ENCODE measurements around the gene ANKRD39. TPM values are rescaled to one million over a fixed set of nuclear protein-coding genes. Genes with fewer than 3 reads are reported as not detected.

Gene ANKRD39
- total RNA-seq, 1 experiment from 2014 or later, result 29.4 TPM

DNA sequence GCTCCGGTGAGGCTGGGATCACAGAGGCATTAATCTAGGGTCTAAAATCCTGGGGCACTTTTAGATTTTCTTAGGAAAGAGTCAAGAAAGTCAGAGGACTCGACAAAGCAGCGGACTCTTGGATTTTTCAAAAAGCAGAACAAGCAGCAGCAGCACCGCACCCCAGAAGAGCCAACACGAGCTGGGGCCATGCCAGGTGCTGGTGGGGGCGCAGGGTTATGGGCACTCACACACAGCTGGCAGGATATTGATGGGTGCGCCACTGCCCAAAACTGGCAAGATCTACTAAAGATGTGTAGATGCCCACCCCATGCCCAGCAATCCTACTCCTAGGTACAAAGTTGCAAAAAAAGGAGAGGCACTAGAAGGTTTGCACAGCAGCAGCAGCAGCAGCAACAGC is 46.0 kb upstream of the ANKRD39 start:
- H2AFZ ChIP-seq (ENCODE audit: low read length), result no peak overlapping the region
- intact Hi-C loops (cut with micrococcal nuclease), result no loop called here
- TF ChIP-seq EZH2 (IDR thresholded peaks at IDR 0.05; ENCODE audit: low read length, unreplicated experiment) (no peak), EZH2phosphoT487 (IDR thresholded peaks at IDR 0.05; ENCODE audit: borderline replicate concordance, low read length) (no peak)
- TF ChIP-seq, protein P1, sequence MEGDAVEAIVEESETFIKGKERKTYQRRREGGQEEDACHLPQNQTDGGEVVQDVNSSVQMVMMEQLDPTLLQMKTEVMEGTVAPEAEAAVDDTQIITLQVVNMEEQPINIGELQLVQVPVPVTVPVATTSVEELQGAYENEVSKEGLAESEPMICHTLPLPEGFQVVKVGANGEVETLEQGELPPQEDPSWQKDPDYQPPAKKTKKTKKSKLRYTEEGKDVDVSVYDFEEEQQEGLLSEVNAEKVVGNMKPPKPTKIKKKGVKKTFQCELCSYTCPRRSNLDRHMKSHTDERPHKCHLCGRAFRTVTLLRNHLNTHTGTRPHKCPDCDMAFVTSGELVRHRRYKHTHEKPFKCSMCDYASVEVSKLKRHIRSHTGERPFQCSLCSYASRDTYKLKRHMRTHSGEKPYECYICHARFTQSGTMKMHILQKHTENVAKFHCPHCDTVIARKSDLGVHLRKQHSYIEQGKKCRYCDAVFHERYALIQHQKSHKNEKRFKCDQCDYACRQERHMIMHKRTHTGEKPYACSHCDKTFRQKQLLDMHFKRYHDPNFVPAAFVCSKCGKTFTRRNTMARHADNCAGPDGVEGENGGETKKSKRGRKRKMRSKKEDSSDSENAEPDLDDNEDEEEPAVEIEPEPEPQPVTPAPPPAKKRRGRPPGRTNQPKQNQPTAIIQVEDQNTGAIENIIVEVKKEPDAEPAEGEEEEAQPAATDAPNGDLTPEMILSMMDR (conservative IDR thresholded peaks at IDR 0.05; ENCODE audit: low read depth, low read length), result no peak
- ATAC-seq, result no peak
- POLR2A ChIA-PET (ENCODE audit: unreplicated experiment), result no interaction called here
- H3K9me2 ChIP-seq (replicated peaks; ENCODE audit: low read length), result no peaks in the 10 kb centered on the region
- no peak overlapping the region for H3K4me3 ChIP-seq (ENCODE audit: low read length)
- H3K4me2 ChIP-seq (ENCODE audit: low read length), result no peak overlapping the region
- no peaks in the 10 kb centered on the region for H3K27me3 ChIP-seq (ENCODE audit: low read length)
- H3F3A ChIP-seq (ENCODE audit: low read length, unreplicated experiment), result no peaks in the 10 kb centered on the region
- H3K9me3 ChIP-seq (ENCODE audit: low read length), result no peaks in the 10 kb centered on the region
- H4K20me1 ChIP-seq (ENCODE audit: low read length), result no peaks in the 10 kb centered on the region
- no peak overlapping the region for H3K9ac ChIP-seq (ENCODE audit: low read length)
- no TSS peak for BruUV-seq (replicated peaks)
- no peak overlapping the region for H3K27ac ChIP-seq (ENCODE audit: low read length)
- H3K79me2 ChIP-seq (ENCODE audit: low read length), result no peaks in the 10 kb centered on the region
- peaks cover 6% of the 10 kb centered on the region for H3K4me1 ChIP-seq (ENCODE audit: insufficient read depth, low read length)
- CTCF ChIA-PET, result no interaction called here
- DNase-seq, result no peak
- H3K36me3 ChIP-seq (ENCODE audit: low read depth, low read length), result no peaks in the 10 kb centered on the region

DNA sequence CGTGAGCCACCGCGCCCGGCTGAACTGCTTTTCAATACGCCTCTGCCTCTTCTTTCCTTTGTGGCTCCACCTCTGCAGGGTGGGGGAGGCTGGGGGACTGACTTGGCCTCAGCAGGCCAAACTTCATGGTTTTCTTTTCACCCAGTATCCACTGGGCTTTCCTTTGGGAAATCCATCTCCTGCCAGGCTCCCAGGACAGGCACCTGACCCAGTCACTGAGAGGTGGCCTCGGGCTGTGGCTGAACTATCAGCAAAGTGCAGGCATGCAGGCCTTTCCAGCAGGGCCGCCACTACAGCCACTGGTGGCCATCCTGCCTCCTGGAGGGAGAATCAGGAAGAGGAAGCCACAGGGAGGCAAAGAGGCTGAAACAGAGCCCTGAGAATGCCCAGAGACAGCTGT is 45.5 kb upstream of the ANKRD39 start:
- H2AFZ ChIP-seq (ENCODE audit: low read length), result no peak overlapping the region
- no peaks in the 10 kb centered on the region for H3F3A ChIP-seq (ENCODE audit: low read length, unreplicated experiment)
- peak; percentile 42 for ATAC-seq
- no peaks in the 10 kb centered on the region for H3K36me3 ChIP-seq (ENCODE audit: low read depth, low read length)
- H3K79me2 ChIP-seq (ENCODE audit: low read length), result no peaks in the 10 kb centered on the region
- no TSS peak for BruUV-seq (replicated peaks)
- no peak overlapping the region for H3K9ac ChIP-seq (ENCODE audit: low read length)
- H3K4me2 ChIP-seq (ENCODE audit: low read length), result no peak overlapping the region
- intact Hi-C loops (cut with micrococcal nuclease), result no loop called here
- no peak overlapping the region for H3K4me3 ChIP-seq (ENCODE audit: low read length)
- no peaks in the 10 kb centered on the region for H3K27me3 ChIP-seq (ENCODE audit: low read length)
- no peaks in the 10 kb centered on the region for H3K9me3 ChIP-seq (ENCODE audit: low read length)
- H3K4me1 ChIP-seq (ENCODE audit: insufficient read depth, low read length), result peaks cover 9% of the 10 kb centered on the region
- H3K27ac ChIP-seq (ENCODE audit: low read length), result no peak overlapping the region
- CTCF ChIA-PET, result no interaction called here
- no peak for DNase-seq
- TF ChIP-seq EZH2phosphoT487 (IDR thresholded peaks at IDR 0.05; ENCODE audit: borderline replicate concordance, low read length) (no peak), EZH2 (IDR thresholded peaks at IDR 0.05; ENCODE audit: low read length, unreplicated experiment) (no peak)
- TF ChIP-seq, protein P1 (conservative IDR thresholded peaks at IDR 0.05; ENCODE audit: low read depth, low read length), result no peak
- no peaks in the 10 kb centered on the region for H4K20me1 ChIP-seq (ENCODE audit: low read length)
- H3K9me2 ChIP-seq (replicated peaks; ENCODE audit: low read length), result no peaks in the 10 kb centered on the region
- POLR2A ChIA-PET (ENCODE audit: unreplicated experiment), result no interaction called here

DNA sequence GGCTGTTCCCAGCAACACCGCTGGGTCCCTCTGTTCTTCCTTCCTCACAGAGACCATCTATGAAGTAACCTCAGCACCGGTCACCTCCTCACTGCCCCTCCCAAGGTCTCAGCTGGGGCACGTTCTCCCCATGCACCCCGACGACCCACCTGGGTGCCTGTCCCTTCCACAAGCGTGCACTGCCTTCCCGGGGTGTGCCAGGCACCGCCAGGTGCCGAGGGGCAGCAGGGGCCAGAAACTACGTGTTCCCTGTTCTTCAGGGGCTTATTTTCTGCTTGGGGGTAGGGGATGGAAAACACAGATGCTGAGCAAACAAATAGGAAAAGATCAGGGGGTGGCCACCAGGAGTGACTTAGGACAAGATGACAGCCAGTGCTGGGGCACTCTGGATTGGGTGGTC is 42.4 kb upstream of the ANKRD39 start:
- BruUV-seq (replicated peaks), result no TSS peak
- Histone ChIP-seq H2AFZ (ENCODE audit: low read length) (no peak overlapping the region), H3K4me1 (ENCODE audit: insufficient read depth, low read length) (peaks cover 17% of the 10 kb centered on the region), H3K79me2 (ENCODE audit: low read length) (no peaks in the 10 kb centered on the region), H3K27ac (ENCODE audit: low read length) (no peak overlapping the region), H4K20me1 (ENCODE audit: low read length) (no peaks in the 10 kb centered on the region), H3K9me3 (ENCODE audit: low read length) (no peaks in the 10 kb centered on the region), H3K27me3 (ENCODE audit: low read length) (no peaks in the 10 kb centered on the region), H3K4me3 (ENCODE audit: low read length) (no peak overlapping the region), H3K36me3 (ENCODE audit: low read depth, low read length) (no peaks in the 10 kb centered on the region), H3K9me2 (replicated peaks; ENCODE audit: low read length) (no peaks in the 10 kb centered on the region), H3F3A (ENCODE audit: low read length, unreplicated experiment) (no peaks in the 10 kb centered on the region), H3K4me2 (ENCODE audit: low read length) (no peak overlapping the region), H3K9ac (ENCODE audit: low read length) (no peak overlapping the region)
- ATAC-seq (no peak), DNase-seq (no peak)
- intact Hi-C loops (cut with micrococcal nuclease), result no loop called here
- TF ChIP-seq EZH2 (IDR thresholded peaks at IDR 0.05; ENCODE audit: low read length, unreplicated experiment) (no peak), EZH2phosphoT487 (IDR thresholded peaks at IDR 0.05; ENCODE audit: borderline replicate concordance, low read length) (no peak)
- TF ChIP-seq, protein P1 (conservative IDR thresholded peaks at IDR 0.05; ENCODE audit: low read depth, low read length), result no peak
- CTCF ChIA-PET, result no interaction called here
- POLR2A ChIA-PET (ENCODE audit: unreplicated experiment), result no interaction called here

Data from PC-3 (cell line).